Stimulated activated memory B cell treated with anti-CD40 and anti-IgM and Interleukin-4, amounts not matched to agents 10 μg/mL and 1 μg/mL and 100 μg/mL, for 72 hours (primary cell): ENCODE data around the gene CACNA1C.

Source experiments
- ATAC-seq: fragments of 150-1000 bp; cut with Tn5 transposase; 2 replicates; pipeline ENCODE4 v1.10.0; 2021
- H3K27ac Mint-ChIP-seq: one replicate; pipeline ENCODE4 v1.8.0; 2022; ENCODE audit warnings: mild to moderate bottlenecking, mixed read lengths
- H3K27me3 Mint-ChIP-seq: one replicate; pipeline ENCODE4 v1.8.0; 2022; ENCODE audit warnings: mixed read lengths
- H3K36me3 Mint-ChIP-seq: one replicate; pipeline ENCODE4 v1.8.0; 2022; ENCODE audit warnings: mixed read lengths
- H3K4me1 Mint-ChIP-seq: one replicate; pipeline ENCODE4 v1.8.0; 2022; ENCODE audit warnings: mixed read lengths
- H3K4me3 Mint-ChIP-seq: one replicate; pipeline ENCODE4 v1.8.0; 2022; ENCODE audit warnings: mild to moderate bottlenecking, moderate library complexity, mixed read lengths
- H3K9me3 Mint-ChIP-seq: one replicate; pipeline ENCODE4 v1.8.0; 2022; ENCODE audit warnings: mixed read lengths

Gene CACNA1C

GRCh38 chr12:2020511-2020910 lies 32.3 kb upstream of the CACNA1C start:
- peaks cover 7% of the 10 kb centered on the region for H3K4me1 Mint-ChIP-seq
- H3K27ac Mint-ChIP-seq: no peak overlapping the region
- no peaks in the 10 kb centered on the region for H3K36me3 Mint-ChIP-seq
- no peak overlapping the region for H3K4me3 Mint-ChIP-seq
- H3K27me3 Mint-ChIP-seq: peaks cover 31% of the 10 kb centered on the region
- H3K9me3 Mint-ChIP-seq: peaks cover 3% of the 10 kb centered on the region
- ATAC-seq: no peak

DNA sequence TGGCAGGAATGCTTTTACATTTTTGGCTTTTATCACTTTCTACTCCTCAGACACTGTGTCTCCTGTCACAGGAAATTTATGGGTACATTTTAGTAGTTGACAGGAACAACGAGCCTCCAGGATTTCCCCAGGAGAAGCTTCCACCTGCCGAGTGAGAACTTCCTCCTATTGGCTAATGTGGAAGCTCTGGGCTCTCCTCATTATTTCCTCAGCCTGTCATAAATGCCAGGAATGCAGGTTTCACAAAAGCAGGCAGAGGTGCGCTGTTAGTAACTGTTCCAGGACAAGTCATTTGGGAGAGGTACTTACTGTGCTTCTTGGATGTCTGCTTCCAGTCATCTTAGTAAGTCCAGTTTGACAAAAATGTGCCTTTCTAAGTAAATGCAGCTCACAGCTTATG lies 29.4 kb upstream of the CACNA1C start:
- H3K4me3 Mint-ChIP-seq: no peak overlapping the region
- H3K4me1 Mint-ChIP-seq: no peaks in the 10 kb centered on the region
- H3K9me3 Mint-ChIP-seq: peaks cover 3% of the 10 kb centered on the region
- ATAC-seq: no peak
- peaks cover 16% of the 10 kb centered on the region for H3K27me3 Mint-ChIP-seq
- H3K27ac Mint-ChIP-seq: no peak overlapping the region
- H3K36me3 Mint-ChIP-seq: no peaks in the 10 kb centered on the region

GRCh38 chr12:2027351-2027750 lies 25.4 kb upstream of the CACNA1C start:
- Mint-ChIP-seq H3K27ac (no peak overlapping the region), H3K9me3 (peaks cover 3% of the 10 kb centered on the region), H3K4me3 (no peak overlapping the region), H3K36me3 (no peaks in the 10 kb centered on the region), H3K4me1 (no peaks in the 10 kb centered on the region), H3K27me3 (peaks cover 10% of the 10 kb centered on the region)
- ATAC-seq: no peak

DNA sequence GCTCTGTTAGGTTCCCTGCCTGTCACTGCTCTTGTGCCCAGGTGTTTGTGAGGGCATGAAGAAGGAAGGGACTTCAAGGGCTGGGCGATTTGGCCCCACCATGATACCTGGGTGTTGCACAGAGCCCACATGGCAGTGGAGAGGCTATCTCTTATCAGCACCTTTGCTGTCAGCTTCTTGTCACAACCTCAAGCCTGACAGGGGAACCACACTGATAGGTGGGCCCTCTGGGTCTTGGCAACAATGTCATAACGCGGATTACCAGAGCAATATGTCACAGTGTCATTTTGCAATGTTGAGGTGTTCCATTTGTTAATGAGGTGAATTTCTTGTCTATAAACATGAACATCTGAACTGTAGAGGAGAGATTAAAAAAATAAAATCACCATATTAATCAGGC lies 22.9 kb upstream of the CACNA1C start:
- Mint-ChIP-seq H3K27ac (no peak overlapping the region), H3K4me1 (peaks cover 5% of the 10 kb centered on the region), H3K9me3 (no peaks in the 10 kb centered on the region), H3K27me3 (peaks cover 35% of the 10 kb centered on the region), H3K4me3 (no peak overlapping the region), H3K36me3 (no peaks in the 10 kb centered on the region)
- peak; percentile 36 for ATAC-seq

DNA sequence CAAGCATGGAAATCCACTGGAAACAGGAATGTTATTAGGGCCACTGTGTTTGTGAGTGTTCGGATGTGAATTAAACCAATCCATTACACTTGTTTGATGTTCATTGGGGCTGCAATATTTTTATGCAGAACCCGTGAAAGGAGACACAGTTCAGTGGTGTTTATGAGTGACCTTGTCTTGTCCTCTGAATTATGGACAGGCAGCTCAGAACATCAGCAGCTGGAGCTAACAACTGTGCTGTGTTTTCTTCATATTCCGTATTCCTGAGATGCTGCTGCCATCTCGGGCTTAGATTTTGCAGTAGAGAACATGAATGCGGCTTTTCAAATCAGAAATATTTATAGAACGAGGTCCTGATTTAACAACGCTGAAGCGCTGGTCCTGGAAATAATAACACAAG lies 20.3 kb upstream of the CACNA1C start:
- no peak for ATAC-seq
- Mint-ChIP-seq H3K9me3 (no peaks in the 10 kb centered on the region), H3K27ac (no peak overlapping the region), H3K4me1 (peaks cover 14% of the 10 kb centered on the region), H3K27me3 (peaks cover 62% of the 10 kb centered on the region), H3K4me3 (no peak overlapping the region), H3K36me3 (no peaks in the 10 kb centered on the region)

- Mint-ChIP-seq H3K36me3 (no peaks in the 10 kb centered on the region), H3K9me3 (no peaks in the 10 kb centered on the region), H3K4me1 (peaks cover 14% of the 10 kb centered on the region), H3K4me3 (peak overlapping the region; percentile 69), H3K27me3 (peaks cover 76% of the 10 kb centered on the region), H3K27ac (no peak overlapping the region)
- peak; percentile 93 for ATAC-seq
These were observed 18.0 kb upstream of the CACNA1C start for GRCh38 chr12:2034633-2035430.

- Mint-ChIP-seq H3K27ac (no peak overlapping the region), H3K4me1 (peaks cover 14% of the 10 kb centered on the region), H3K4me3 (peak overlapping the region; percentile 69), H3K36me3 (no peaks in the 10 kb centered on the region), H3K27me3 (peaks cover 81% of the 10 kb centered on the region), H3K9me3 (no peaks in the 10 kb centered on the region)
- ATAC-seq: no peak
These were observed 17.2 kb upstream of the CACNA1C start for GRCh38 chr12:2035431-2036055.

GRCh38 chr12:2039034-2039433 lies 13.8 kb upstream of the CACNA1C start:
- H3K36me3 Mint-ChIP-seq: no peaks in the 10 kb centered on the region
- no peak overlapping the region for H3K4me3 Mint-ChIP-seq
- H3K9me3 Mint-ChIP-seq: no peaks in the 10 kb centered on the region
- H3K4me1 Mint-ChIP-seq: peaks cover 14% of the 10 kb centered on the region
- H3K27me3 Mint-ChIP-seq: peaks cover 66% of the 10 kb centered on the region
- no peak overlapping the region for H3K27ac Mint-ChIP-seq
- ATAC-seq: no peak

DNA sequence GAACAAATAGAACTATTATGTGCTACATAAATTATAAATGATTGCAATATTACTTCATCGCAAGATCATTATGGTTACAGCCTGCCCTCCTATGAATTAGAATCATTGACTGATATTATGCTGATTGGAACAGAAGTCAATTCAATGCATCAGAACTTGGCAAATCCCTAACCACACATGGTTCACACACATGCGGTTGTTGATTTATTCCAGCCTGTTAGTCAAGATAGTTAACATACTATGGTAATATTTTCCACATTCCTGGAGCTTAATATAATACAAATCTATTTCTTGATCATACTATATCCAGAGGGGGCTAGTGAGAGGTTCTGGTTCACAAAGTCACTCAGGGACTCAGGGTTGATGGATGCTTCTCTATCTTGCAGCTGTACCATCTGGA lies 9.7 kb upstream of the CACNA1C start:
- Mint-ChIP-seq H3K4me3 (no peak overlapping the region), H3K36me3 (no peaks in the 10 kb centered on the region), H3K27ac (no peak overlapping the region), H3K9me3 (no peaks in the 10 kb centered on the region), H3K27me3 (peaks cover 35% of the 10 kb centered on the region), H3K4me1 (peaks cover 5% of the 10 kb centered on the region)
- no peak for ATAC-seq

- no peak for ATAC-seq
- Mint-ChIP-seq H3K4me1 (peaks cover 5% of the 10 kb centered on the region), H3K4me3 (no peak overlapping the region), H3K27me3 (peaks cover 28% of the 10 kb centered on the region), H3K36me3 (no peaks in the 10 kb centered on the region), H3K9me3 (no peaks in the 10 kb centered on the region), H3K27ac (no peak overlapping the region)
These were observed 8.6 kb upstream of the CACNA1C start for GRCh38 chr12:2044165-2044564.

GRCh38 chr12:2046957-2047356 lies 5.8 kb upstream of the CACNA1C start:
- no peak overlapping the region for H3K4me3 Mint-ChIP-seq
- ATAC-seq: no peak
- H3K27me3 Mint-ChIP-seq: peaks cover 37% of the 10 kb centered on the region
- H3K9me3 Mint-ChIP-seq: no peaks in the 10 kb centered on the region
- peaks cover 20% of the 10 kb centered on the region for H3K4me1 Mint-ChIP-seq
- H3K36me3 Mint-ChIP-seq: no peaks in the 10 kb centered on the region
- H3K27ac Mint-ChIP-seq: no peak overlapping the region

- Mint-ChIP-seq H3K36me3 (no peaks in the 10 kb centered on the region), H3K9me3 (no peaks in the 10 kb centered on the region)
These were observed 5.0 kb upstream of the CACNA1C start for GRCh38 chr12:2047752-2048151.

GRCh38 chr12:2049604-2050540 lies 2.9 kb upstream of the CACNA1C start:
- Mint-ChIP-seq H3K27ac (no peak overlapping the region), H3K27me3 (peaks cover 32% of the 10 kb centered on the region), H3K9me3 (no peaks in the 10 kb centered on the region), H3K4me1 (peaks cover 26% of the 10 kb centered on the region), H3K4me3 (no peak overlapping the region), H3K36me3 (no peaks in the 10 kb centered on the region)
- ATAC-seq: no peak

More at GRCh38 chr12:2047752-2048151, 5.0 kb upstream of the CACNA1C start:
- Mint-ChIP-seq H3K27me3 (peaks cover 32% of the 10 kb centered on the region), H3K4me1 (peaks cover 21% of the 10 kb centered on the region), H3K27ac (no peak overlapping the region), H3K4me3 (no peak overlapping the region)
- no peak for ATAC-seq

DNA sequence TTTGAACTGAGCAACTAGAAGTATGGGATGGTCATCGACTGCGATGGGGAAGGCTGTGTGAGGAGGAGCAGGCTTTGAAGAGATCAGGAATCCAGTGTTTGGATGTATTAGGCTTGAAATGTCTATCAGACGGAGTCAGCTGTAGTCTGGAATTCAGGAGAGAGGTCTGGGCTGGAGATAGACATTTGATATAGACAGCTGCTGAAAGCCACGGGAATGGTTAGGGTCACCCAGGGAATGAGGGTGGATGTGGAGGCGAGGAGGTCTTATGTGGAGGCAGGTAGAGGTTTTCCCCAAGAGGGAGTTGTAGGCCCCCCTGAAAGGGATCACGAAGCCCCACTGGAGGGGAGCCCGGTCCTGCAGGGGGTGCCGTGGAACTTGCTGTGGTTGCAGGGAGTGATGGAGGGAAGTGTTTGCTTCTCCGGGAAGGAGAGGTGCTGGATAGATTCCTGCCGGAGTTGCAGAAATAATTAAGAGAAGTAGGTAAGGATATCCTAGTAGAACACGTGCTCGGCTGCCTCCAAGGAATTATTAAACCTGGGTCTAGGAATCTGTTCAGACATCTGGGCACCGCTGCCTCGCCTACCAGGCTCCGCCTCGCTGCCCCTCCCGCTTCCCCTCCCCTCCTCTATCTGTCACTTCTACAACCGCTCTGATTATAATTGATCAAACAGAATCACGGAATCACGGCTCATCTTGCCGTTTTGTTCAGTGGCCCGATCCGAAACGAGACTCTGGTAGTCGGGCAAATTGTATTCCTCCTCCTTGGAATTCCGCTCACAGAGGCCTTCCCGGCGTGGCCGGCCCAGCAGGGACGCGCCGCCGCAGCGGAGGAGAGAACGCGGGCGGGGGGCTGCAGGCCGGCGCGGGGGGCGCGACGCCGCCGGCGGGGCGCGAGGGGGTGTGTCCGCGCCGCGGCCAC lies 826 bp upstream of the CACNA1C start:
- Mint-ChIP-seq H3K4me3 (peak overlapping the region; percentile 67), H3K36me3 (no peaks in the 10 kb centered on the region), H3K27me3 (peaks cover 49% of the 10 kb centered on the region), H3K9me3 (no peaks in the 10 kb centered on the region), H3K27ac (no peak overlapping the region), H3K4me1 (peaks cover 21% of the 10 kb centered on the region)
- ATAC-seq: no peak
